ENCODE results near the gene C1D.

GRCh38 chr2:68100189-68100588 is 37.4 kb upstream of the C1D start:
- TF ChIP-seq CTCF (conservative IDR thresholded peaks at IDR 0.05; ENCODE audit: low read length) (no peak), EZH2phosphoT487 (IDR thresholded peaks at IDR 0.05; ENCODE audit: borderline replicate concordance, low read depth, low read length) (no peak)

Measured in OCI-LY7 (cell line).